HL-60 (cell line): ENCODE measurements around the gene LCN15.

Source experiments
- CTCF ChIP-seq: IDR thresholded peaks from one replicate; pipeline ENCODE4 v1.5.1; 2011; ENCODE audit warnings: low read length, control low read depth, inconsistent platforms; ENCODE audit not compliant: insufficient read depth
- POLR2AphosphoS5 ChIP-seq: IDR thresholded peaks from 2 replicates; pipeline ENCODE4 v1.6.1; 2012; ENCODE audit warnings: low read depth

- TF ChIP-seq CTCF (no peak), POLR2AphosphoS5 (no peak; the same call in 1 of the 2 replicates)
These were observed 38.2 kb downstream of the LCN15 start for GRCh38 chr9:136726118-136726517.
